Right ventricle myocardium inferior (tissue), 1 donor: ENCODE measurements around the gene AKAP12. TPM values are rescaled to one million over a fixed set of nuclear protein-coding genes. Genes with fewer than 3 reads are reported as not detected.
A peak's percentile ranks its signal among the peaks of the same experiment; 100 is the strongest.

Experiments
- ATAC-seq: fragments of 200-7000 bp; cut with Tn5 transposase; one replicate; pipeline ENCODE4 v1.9.1; 2020; ENCODE audit warnings: mild to moderate bottlenecking, moderate library complexity
- DNase-seq: peaks from one replicate; pipeline ENCODE4 v3.0.0; 2021; ENCODE audit errors: missing footprints
- intact Hi-C: fragments of 100-400 bp; cut with DNase I; formaldehyde crosslinking; loops from one replicate; pipeline ENCODE4 v1.11.0; 2022
- total RNA-seq: library from RNA; stranded (reverse); fragmentation: NEBNext Ultra II Directional; extraction: Animal tissue kit (Norgen Biotek cat#: 25700); gene quantifications from one replicate; pipeline ENCODE4 v1.2.1, GENCODE V29; 2021
- donor health status: DM: no; HTN: yes; CAD: no; lungs with severe emphysema.

AKAP12 gene
- total RNA-seq, 1 donor from 2014 or later: 18.1 TPM

DNA sequence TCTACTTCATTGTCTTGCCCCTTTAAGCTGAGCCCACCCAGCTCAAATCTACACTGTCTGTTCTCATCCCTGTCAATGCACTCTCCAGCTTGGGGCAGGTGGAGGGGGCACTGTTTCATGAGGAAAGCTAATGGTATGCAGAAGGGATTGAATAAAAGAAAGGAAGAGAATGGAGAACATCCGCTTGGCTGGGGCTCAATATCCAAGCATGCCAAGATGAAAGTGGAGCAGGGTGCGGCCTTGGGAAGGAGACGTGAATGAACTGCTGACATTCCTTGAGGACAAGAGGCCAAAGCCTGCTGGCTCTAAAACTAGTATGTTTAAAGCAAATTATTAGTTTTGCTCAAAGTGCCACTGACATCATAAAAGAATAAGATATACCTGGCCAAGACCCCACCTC lies 24.2 kb downstream of the AKAP12 start:
- ATAC-seq (peak; percentile 69), DNase-seq (no peak)
- intact Hi-C loops: no loop called here

DNA sequence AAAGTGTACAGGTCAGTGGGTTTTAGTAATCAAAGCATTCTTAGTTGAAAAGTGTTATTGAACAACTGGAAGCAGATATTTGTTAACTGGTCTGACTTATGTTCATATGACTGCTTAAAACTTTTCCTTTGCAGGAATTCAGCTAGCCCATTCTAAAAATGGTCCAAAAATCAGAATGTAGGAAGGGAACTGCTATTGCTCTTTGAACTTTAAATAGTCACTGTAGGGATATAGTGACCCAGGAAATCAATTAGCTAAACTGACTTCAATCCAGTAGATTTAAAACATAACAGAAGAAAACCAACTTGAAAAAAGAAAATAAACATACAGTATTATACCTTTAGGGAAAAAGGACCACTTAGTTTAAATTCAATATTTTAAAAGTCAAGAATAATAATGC lies 25.5 kb downstream of the AKAP12 start:
- intact Hi-C loops: no loop called here
- no peak for DNase-seq
- ATAC-seq: no peak

DNA sequence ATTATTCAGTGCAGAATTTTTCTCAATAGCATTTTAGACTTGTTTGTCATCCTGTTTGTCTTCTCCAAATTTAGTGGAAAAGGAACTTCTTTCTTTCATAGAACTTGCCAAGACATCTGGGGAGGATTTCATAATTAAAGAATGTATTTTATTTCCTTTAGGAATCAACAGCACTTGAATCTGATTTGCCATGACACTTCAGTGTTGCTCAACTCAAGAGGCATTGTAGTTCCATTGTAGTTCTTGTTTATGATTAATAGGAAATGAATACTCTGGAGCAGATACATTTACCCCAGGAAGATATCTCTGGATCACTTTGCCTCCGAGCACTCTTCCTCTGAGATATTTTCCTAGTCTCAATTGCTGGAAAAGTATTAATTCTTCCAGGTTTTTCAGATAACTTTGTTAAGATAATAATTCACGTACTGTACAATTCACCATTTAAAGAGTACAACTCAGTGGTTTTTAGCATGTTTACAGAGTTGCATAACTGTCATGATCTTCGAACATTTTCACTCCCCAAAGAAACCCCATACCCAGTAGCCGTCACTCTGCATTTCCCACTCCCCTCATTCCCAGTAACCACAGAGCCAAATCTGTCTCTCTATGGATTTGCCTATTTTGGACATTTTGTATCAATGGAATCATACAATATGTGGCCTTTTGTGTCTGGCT lies 29.7 kb downstream of the AKAP12 start:
- peak; percentile 49 for ATAC-seq
- intact Hi-C loops: no loop called here
- DNase-seq: no peak

- intact Hi-C loops: no loop called here
- DNase-seq (no peak), ATAC-seq (no peak)
Observed at GRCh38 chr6:151275121-151275520, 35.4 kb downstream of the AKAP12 start.

DNA sequence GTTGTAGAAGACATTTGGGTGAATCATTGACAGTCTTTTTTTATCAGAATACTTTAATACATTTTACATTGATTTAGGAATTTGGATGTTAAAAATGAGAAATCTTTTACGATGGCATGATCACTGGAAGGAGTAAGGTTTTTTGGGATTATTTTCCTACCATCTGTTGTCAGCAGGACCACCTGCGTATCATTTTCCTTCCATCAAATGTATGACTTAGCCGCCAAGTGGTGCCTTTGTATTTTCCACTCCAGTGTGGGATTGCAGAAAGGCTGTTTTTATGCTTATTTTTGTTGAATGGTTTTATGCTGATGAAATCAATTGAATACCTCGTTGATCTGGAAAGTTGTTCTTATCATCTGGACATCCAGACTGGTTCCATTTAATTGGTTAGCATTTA lies 35.8 kb downstream of the AKAP12 start:
- intact Hi-C loops: no loop called here
- DNase-seq (no peak), ATAC-seq (no peak)

GRCh38 chr6:151276112-151276740 lies 36.5 kb downstream of the AKAP12 start:
- ATAC-seq: peak; percentile 87
- DNase-seq: no peak
- intact Hi-C loops: no loop called here

DNA sequence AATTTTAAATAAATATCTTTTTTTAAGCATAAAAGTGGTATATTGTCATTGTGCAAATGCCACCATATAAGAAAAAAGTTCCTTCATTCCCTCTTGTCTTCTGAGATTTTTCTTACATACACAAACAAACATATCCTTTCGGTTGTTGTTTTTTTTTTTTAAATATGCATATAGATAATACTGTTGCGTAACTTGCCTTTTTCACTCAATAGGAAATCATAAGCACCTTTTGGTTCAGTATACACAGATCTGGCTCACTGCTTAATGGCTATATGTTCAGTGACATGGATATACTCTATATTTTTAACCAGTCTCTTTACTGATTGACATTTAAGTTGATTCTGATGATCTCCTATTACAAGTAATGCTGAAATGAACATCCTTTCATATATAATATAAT lies 40.1 kb downstream of the AKAP12 start:
- ATAC-seq (no peak), DNase-seq (no peak)
- intact Hi-C loops: no loop called here

GRCh38 chr6:151280859-151281258 lies 41.1 kb downstream of the AKAP12 start:
- no peak for DNase-seq
- no peak for ATAC-seq
- intact Hi-C loops: no loop called here

- intact Hi-C loops: no loop called here
- ATAC-seq (no peak), DNase-seq (no peak)
Observed at GRCh38 chr6:151284012-151284411, 44.2 kb downstream of the AKAP12 start.

DNA sequence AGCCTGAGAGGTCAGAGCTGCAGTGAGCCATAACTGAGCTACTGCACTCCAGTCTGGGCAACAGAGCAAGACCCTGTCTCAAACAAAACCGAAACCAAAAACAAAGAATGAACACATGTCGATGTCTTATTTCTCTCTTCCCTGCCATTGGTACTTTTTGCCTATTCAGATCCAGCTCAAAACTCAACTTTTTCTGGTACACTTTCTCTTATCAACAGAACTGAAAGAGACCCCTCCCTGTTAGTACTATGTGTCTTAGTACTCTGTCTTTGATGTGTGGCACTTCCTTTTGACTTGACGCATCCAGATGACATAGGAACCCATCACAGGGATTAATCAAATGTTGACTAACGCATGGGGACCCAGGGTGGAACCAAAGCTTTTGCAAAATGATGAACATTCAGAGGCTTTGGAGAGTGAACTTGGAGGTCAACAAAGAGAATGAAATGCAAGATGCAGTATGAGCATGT lies 44.8 kb downstream of the AKAP12 start:
- intact Hi-C loops: no loop called here
- DNase-seq (no peak), ATAC-seq (no peak)

DNA sequence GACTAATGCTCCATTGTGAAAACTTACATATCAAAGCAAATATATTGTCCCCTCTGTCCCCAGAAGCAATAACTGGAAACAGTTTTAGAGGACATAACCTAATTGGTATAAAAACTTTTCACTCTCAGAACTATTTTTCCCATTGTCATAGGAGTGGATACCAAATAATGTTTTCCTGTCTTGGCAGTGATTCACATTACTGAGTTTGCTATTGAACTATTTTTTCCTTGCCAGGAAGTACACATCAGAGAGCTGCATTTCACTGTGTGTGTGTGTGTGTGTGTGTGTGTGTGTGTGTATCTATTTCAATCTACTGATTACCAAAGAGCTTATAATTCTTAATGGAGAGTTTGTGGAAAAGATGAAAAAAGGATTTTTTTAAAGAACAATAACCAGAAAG lies 45.4 kb downstream of the AKAP12 start:
- ATAC-seq (no peak), DNase-seq (no peak)
- intact Hi-C loops: no loop called here

- DNase-seq (no peak), ATAC-seq (no peak)
- intact Hi-C loops: no loop called here
Observed at GRCh38 chr6:151286214-151286613, 46.4 kb downstream of the AKAP12 start.

DNA sequence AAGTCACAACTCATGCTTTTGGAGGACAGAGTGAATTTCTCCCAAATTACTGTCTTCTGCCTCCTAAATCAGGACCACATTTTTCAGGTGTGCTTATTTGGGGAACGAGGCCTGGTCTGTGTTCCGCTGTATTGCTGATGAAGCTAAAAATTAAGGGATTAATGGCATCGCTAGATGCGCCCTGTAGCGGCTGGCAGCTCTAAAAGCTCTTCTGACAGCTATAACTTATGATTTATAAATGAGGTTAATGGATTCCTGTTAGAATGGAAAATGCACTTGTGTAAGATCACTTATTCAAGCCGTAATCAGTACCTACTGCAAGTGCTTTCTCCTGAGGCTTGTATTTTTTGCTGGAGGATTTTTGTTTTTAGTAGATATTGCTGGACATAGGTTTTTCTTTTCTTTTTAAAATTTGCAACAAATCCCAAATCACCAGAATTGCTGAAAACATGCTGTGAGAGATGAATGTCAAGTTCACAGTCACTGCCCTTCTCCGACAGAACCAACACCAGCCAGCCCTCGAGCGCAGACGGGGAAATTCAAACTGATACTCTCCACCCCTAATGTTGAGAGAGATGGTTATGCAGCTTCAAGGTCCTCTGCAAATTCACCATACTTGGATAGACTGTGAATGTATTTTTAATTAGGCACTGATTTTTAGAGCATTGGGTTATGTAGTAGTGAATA lies 49.1 kb downstream of the AKAP12 start:
- DNase-seq (no peak), ATAC-seq (no peak)
- intact Hi-C loops: no loop called here

DNA sequence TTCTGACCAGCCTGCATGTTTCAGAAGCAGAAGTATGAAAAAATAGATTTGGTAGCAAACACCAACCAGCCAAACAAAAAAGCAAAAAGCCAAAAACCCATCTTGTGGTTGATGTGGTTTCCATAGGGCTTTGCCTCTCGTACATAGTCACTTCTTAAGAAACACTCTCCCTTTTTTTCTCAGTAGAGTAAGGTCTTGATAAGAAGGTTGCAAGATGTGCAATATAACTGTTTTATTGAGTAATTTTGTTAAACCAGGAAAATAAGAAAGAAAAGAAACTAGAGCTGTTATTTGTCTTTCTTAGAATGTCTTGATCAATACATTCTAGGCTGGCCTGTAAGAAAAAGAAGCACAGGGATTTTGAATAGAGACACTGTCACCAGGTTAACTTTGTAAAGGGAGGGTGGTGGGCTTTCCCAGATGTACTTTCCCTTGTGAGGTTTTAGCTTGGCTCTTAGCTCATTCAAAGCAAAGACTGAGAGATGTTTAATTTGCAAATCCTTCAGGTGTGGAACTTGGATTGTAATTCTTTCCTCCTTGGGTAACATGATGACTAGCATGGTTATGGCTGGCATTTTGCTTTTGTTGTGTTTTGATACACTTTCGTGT lies 49.7 kb downstream of the AKAP12 start:
- intact Hi-C loops: no loop called here
- DNase-seq (no peak), ATAC-seq (no peak)

- peak; percentile 67 for ATAC-seq
- intact Hi-C loops: no loop called here
- no peak for DNase-seq
Observed at GRCh38 chr6:151290877-151291721, 51.3 kb downstream of the AKAP12 start.

GRCh38 chr6:151291722-151292059 lies 51.9 kb downstream of the AKAP12 start:
- intact Hi-C loops: no loop called here
- ATAC-seq (no peak), DNase-seq (no peak)

GRCh38 chr6:151292974-151293687 lies 53.4 kb downstream of the AKAP12 start:
- intact Hi-C loops: no loop called here
- ATAC-seq (peak; percentile 47), DNase-seq (no peak)

- intact Hi-C loops: no loop called here
- ATAC-seq (no peak), DNase-seq (no peak)
Observed at GRCh38 chr6:151293688-151294016, 53.9 kb downstream of the AKAP12 start.
